Measurements from ENCODE around the gene NIPAL1.
A peak's percentile ranks its signal among the peaks of the same experiment; 100 is the strongest.

NIPAL1 gene

GRCh38 chr4:48027653-48028052, 11.1 kb downstream of the NIPAL1 start:
- DNase-seq (ENCODE audit: low read depth) = no peak

- DNase-seq (ENCODE audit: low read depth) = no peak
These were observed 12.1 kb downstream of the NIPAL1 start for GRCh38 chr4:48028696-48029095.

GRCh38 chr4:48030470-48030869, 13.9 kb downstream of the NIPAL1 start:
- DNase-seq (ENCODE audit: low read depth) = no peak

- DNase-seq (ENCODE audit: low read depth) = peak; percentile 43
These were observed 15.4 kb downstream of the NIPAL1 start for GRCh38 chr4:48031802-48032525.

GRCh38 chr4:48032721-48033120, 16.1 kb downstream of the NIPAL1 start:
- no peak for DNase-seq (ENCODE audit: low read depth)

- DNase-seq (ENCODE audit: low read depth) = no peak
These were observed 16.8 kb downstream of the NIPAL1 start for GRCh38 chr4:48033412-48033811.

GRCh38 chr4:48033825-48034413, 17.3 kb downstream of the NIPAL1 start:
- DNase-seq (ENCODE audit: low read depth) = no peak

GRCh38 chr4:48035952-48036351, 19.4 kb downstream of the NIPAL1 start:
- no peak for DNase-seq (ENCODE audit: low read depth)

- no peak for DNase-seq (ENCODE audit: low read depth)
These were observed 20.5 kb downstream of the NIPAL1 start for GRCh38 chr4:48037117-48037462.

GRCh38 chr4:48038666-48039065, 22.1 kb downstream of the NIPAL1 start:
- no peak for DNase-seq (ENCODE audit: low read depth)

- DNase-seq (ENCODE audit: low read depth) = no peak
These were observed 23.0 kb downstream of the NIPAL1 start for GRCh38 chr4:48039561-48039960.

GRCh38 chr4:48041535-48042137, 25.1 kb downstream of the NIPAL1 start:
- no peak for DNase-seq (ENCODE audit: low read depth)

- no peak for DNase-seq (ENCODE audit: low read depth)
These were observed 26.4 kb downstream of the NIPAL1 start for GRCh38 chr4:48042979-48043461.

GRCh38 chr4:48043504-48043903, 26.9 kb downstream of the NIPAL1 start:
- no peak for DNase-seq (ENCODE audit: low read depth)

- DNase-seq (ENCODE audit: low read depth) = no peak
These were observed 27.7 kb downstream of the NIPAL1 start for GRCh38 chr4:48044298-48044697.

- DNase-seq (ENCODE audit: low read depth) = no peak
These were observed 29.5 kb downstream of the NIPAL1 start for GRCh38 chr4:48046059-48046458.

GRCh38 chr4:48047421-48047844, 30.9 kb downstream of the NIPAL1 start:
- DNase-seq (ENCODE audit: low read depth) = no peak

GRCh38 chr4:48047896-48048295, 31.3 kb downstream of the NIPAL1 start:
- no peak for DNase-seq (ENCODE audit: low read depth)

- no peak for DNase-seq (ENCODE audit: low read depth)
These were observed 32.9 kb downstream of the NIPAL1 start for GRCh38 chr4:48049483-48049882.

- DNase-seq (ENCODE audit: low read depth) = no peak
These were observed 34.5 kb downstream of the NIPAL1 start for GRCh38 chr4:48051078-48051477.

GRCh38 chr4:48058617-48059530, 42.3 kb downstream of the NIPAL1 start:
- no peak for DNase-seq (ENCODE audit: low read depth)

- no peak for DNase-seq (ENCODE audit: low read depth)
These were observed 47.8 kb downstream of the NIPAL1 start for GRCh38 chr4:48064349-48064748.

Measured in non-pigmented ciliary epithelial cell (primary cell).